CD4-positive, alpha-beta T cell (primary cell): Measurements from ENCODE around the gene SRRM5. TPM values are rescaled to one million over a fixed set of nuclear protein-coding genes. Genes with fewer than 3 reads are reported as not detected.

Experiments
- ATAC-seq: fragments of 200-7000 bp; cut with Tn5 transposase; one replicate; pipeline ENCODE4 v1.10.0; 2022; ENCODE audit warnings: mild to moderate bottlenecking; ENCODE audit not compliant: poor library complexity
- CTCF ChIA-PET: fragments of 350-600 bp; sonication (Branson Sonifier 250); formaldehyde crosslinking; loops from one replicate; lab custom pipeline; 2021; ENCODE audit warnings: antibody characterized with exemption, inconsistent platforms; lab: Charles Lee
- POLR2A ChIA-PET: fragments of 350-600 bp; sonication (Branson Sonifier 250); formaldehyde crosslinking; loops from one replicate; lab custom pipeline; 2021; ENCODE audit warnings: antibody characterized with exemption, inconsistent platforms; lab: Charles Lee
- DNase-seq, 14 experiments: peaks; one replicate each; pipeline ENCODE4 v3.0.0-alpha.2; 2013 to 2020; ENCODE audit warnings: mixed read lengths in 2 of 14
- H3K27ac ChIP-seq, 2 donors: one replicate each; pipeline versions ENCODE4 v1.5.1 to v1.7.0; 2013; ENCODE audit warnings: low read length in 2 of 2, low read depth in 1 of 2, mild to moderate bottlenecking in 1 of 2
- H3K27me3 ChIP-seq, 2 experiments: 1 replicate in 1 of 2; 2 replicates in 1 of 2; pipeline versions ENCODE4 v1.6.1 to v1.7.0; 2013; ENCODE audit warnings: low read length in 2 of 2, control low read depth in 1 of 2, mild to moderate bottlenecking in 1 of 2, moderate library complexity in 1 of 2; ENCODE audit not compliant: insufficient read depth in 2 of 2, control insufficient read depth in 1 of 2
- H3K36me3 ChIP-seq: one replicate; pipeline ENCODE4 v1.6.1; 2013; ENCODE audit warnings: low read length, control low read depth; ENCODE audit not compliant: insufficient read depth
- H3K4me1 ChIP-seq: one replicate; pipeline ENCODE4 v1.6.1; 2013; ENCODE audit warnings: low read length, control low read depth; ENCODE audit not compliant: insufficient read depth
- H3K4me3 ChIP-seq: one replicate; pipeline ENCODE4 v1.5.1; 2013; ENCODE audit warnings: mild to moderate bottlenecking, low read length, moderate library complexity
- H3K9me3 ChIP-seq, 2 experiments: 1 replicate in 1 of 2; 2 replicates in 1 of 2; pipeline versions ENCODE4 v1.6.1 to v1.7.0; 2013; ENCODE audit warnings: low read length in 2 of 2, mild to moderate bottlenecking in 2 of 2, control low read depth in 1 of 2, moderate library complexity in 1 of 2; ENCODE audit not compliant: control insufficient read depth in 1 of 2, insufficient read depth in 1 of 2
- H3K27ac Mint-ChIP-seq: one replicate; pipeline ENCODE4 v1.8.0; 2020; ENCODE audit warnings: mixed read lengths
- H3K27me3 Mint-ChIP-seq: one replicate; pipeline ENCODE4 v1.8.0; 2021; ENCODE audit warnings: mixed read lengths
- H3K36me3 Mint-ChIP-seq: one replicate; pipeline ENCODE4 v1.8.0; 2021; ENCODE audit warnings: low read depth, mixed read lengths
- H3K4me1 Mint-ChIP-seq: one replicate; pipeline ENCODE4 v1.8.0; 2021; ENCODE audit warnings: low read depth, mixed read lengths
- H3K4me3 Mint-ChIP-seq: one replicate; pipeline ENCODE4 v1.8.0; 2020; ENCODE audit warnings: mild to moderate bottlenecking, mixed read lengths
- H3K9me3 Mint-ChIP-seq: one replicate; pipeline ENCODE4 v1.8.0; 2020; ENCODE audit warnings: mixed read lengths
- CTCF ChIP-seq: fragments of 200-600 bp; IDR thresholded peaks from one replicate; pipeline ENCODE4 v1.8.0; 2022; ENCODE audit warnings: antibody characterized with exemption, mild to moderate bottlenecking
- intact Hi-C, 2 experiments: fragments of 100-400 bp; cut with DNase I in 1 of 2; cut with micrococcal nuclease in 1 of 2; formaldehyde crosslinking; loops; one replicate each; pipeline versions ENCODE4 v1.15.1 to v1.9.0; 2023 to 2025; cut with DNase I, micrococcal nuclease
- total RNA-seq, 174 experiments: library from RNA in 2 of 174; stranded (reverse) in 2 of 174; gene quantifications; one replicate each; pipeline ENCODE4 v1.2.3 and lab custom pipeline; 2021 to 2026

The SRRM5 gene
- total RNA-seq, 2 experiments from 2014 or later: 0.25 to 0.56 TPM

GRCh38 chr19:43592800-43593350, 19.0 kb upstream of the SRRM5 start:
- peaks cover 50% of the 10 kb centered on the region for H3K4me1 Mint-ChIP-seq
- no peak for ATAC-seq
- intact Hi-C loops: loop anchor here in 1 of 2 experiments (5.0 kb wide), 1 partner anchor 56 kb away; no protein-coding TSS in a partner anchor
- H3K36me3 ChIP-seq: peaks cover 13% of the 10 kb centered on the region
- CTCF ChIA-PET: no interaction called here
- H3K27ac ChIP-seq: no peak overlapping the region
- H3K4me1 ChIP-seq: peaks cover 47% of the 10 kb centered on the region
- peak overlapping the region; percentile 75 for H3K27ac Mint-ChIP-seq
- TF ChIP-seq CTCF: no peak
- no peaks in the 10 kb centered on the region for H3K9me3 ChIP-seq
- POLR2A ChIA-PET: no interaction called here
- no peak overlapping the region for H3K4me3 Mint-ChIP-seq
- no peaks in the 10 kb centered on the region for H3K9me3 Mint-ChIP-seq
- H3K27me3 ChIP-seq: no peaks in the 10 kb centered on the region
- no peak for DNase-seq
- peaks cover 45% of the 10 kb centered on the region for H3K36me3 Mint-ChIP-seq
- H3K27me3 Mint-ChIP-seq: no peaks in the 10 kb centered on the region
- H3K4me3 ChIP-seq: no peak overlapping the region

- Histone ChIP-seq H3K27ac (peak overlapping the region; percentile 97), H3K9me3 (no peaks in the 10 kb centered on the region), H3K36me3 (peaks cover 23% of the 10 kb centered on the region), H3K4me3 (peak overlapping the region; percentile 73), H3K27me3 (no peaks in the 10 kb centered on the region), H3K4me1 (peaks cover 48% of the 10 kb centered on the region)
- intact Hi-C loops: loop anchor here (1.0 to 5.0 kb wide), 4 partner anchors 39 to 147 kb away; partner anchors contain the start of gene ZNF575 (in 1 of the 2)
- CTCF ChIA-PET: interaction anchor here (0.5 to 5.8 kb wide), 28 partner anchors 10 to 183 kb away, joined by 3 to 122 read pairs (median 5); partner anchors contain the start of genes ETHE1, PHLDB3, PINLYP and PLAUR
- DNase-seq (no peak), ATAC-seq (no peak)
- POLR2A ChIA-PET: interaction anchor here (0.5 to 3.3 kb wide), 17 partner anchors 11 to 701 kb away, joined by 3 to 52 read pairs (median 7); partner anchors contain the start of genes PHLDB3, PINLYP, XRCC1 and ZNF575
- TF ChIP-seq CTCF: no peak
- Mint-ChIP-seq H3K4me1 (peaks cover 56% of the 10 kb centered on the region), H3K36me3 (peaks cover 50% of the 10 kb centered on the region), H3K9me3 (no peaks in the 10 kb centered on the region), H3K27me3 (no peaks in the 10 kb centered on the region), H3K27ac (peak overlapping the region; percentile 100), H3K4me3 (peak overlapping the region; percentile 81)
These were observed 17.7 kb upstream of the SRRM5 start for GRCh38 chr19:43594081-43594697.

GRCh38 chr19:43594710-43595604, 16.9 kb upstream of the SRRM5 start:
- Mint-ChIP-seq H3K27me3 (no peaks in the 10 kb centered on the region), H3K36me3 (peaks cover 57% of the 10 kb centered on the region), H3K9me3 (no peaks in the 10 kb centered on the region), H3K27ac (peak overlapping the region; percentile 100), H3K4me3 (peak overlapping the region; percentile 96), H3K4me1 (peaks cover 50% of the 10 kb centered on the region)
- H3K4me1 ChIP-seq: peaks cover 44% of the 10 kb centered on the region
- peak; percentile 60 to 92 (median 70) for DNase-seq
- ChIA-PET POLR2A (interaction anchor here (0.5 to 3.3 kb wide), 21 partner anchors 10 to 701 kb away, joined by 3 to 52 read pairs (median 4); partner anchors contain the start of genes PHLDB3, PINLYP, SMG9 and XRCC1), CTCF (interaction anchor here (0.5 to 5.8 kb wide), 36 partner anchors 8 to 182 kb away, joined by 3 to 122 read pairs (median 4); partner anchors contain the start of genes ETHE1, PHLDB3, PINLYP and PLAUR)
- H3K4me3 ChIP-seq: peak overlapping the region; percentile 73
- H3K27ac ChIP-seq: peak overlapping the region; percentile 97
- no peaks in the 10 kb centered on the region for H3K27me3 ChIP-seq
- peak; percentile 71 for ATAC-seq
- intact Hi-C loops: loop anchor here (1.0 to 5.0 kb wide), 7 partner anchors 17 to 148 kb away; partner anchors contain the start of gene ZNF575 (in 1 of the 2)
- TF ChIP-seq CTCF: peak; percentile 83
- H3K36me3 ChIP-seq: peaks cover 31% of the 10 kb centered on the region
- H3K9me3 ChIP-seq: no peaks in the 10 kb centered on the region
